ENCODE results near the gene DDRGK1.

Gene DDRGK1

GRCh38 chr20:3239867-3240775 lies 35.6 kb upstream of the DDRGK1 start:
- TF ChIP-seq CTCF (conservative IDR thresholded peaks at IDR 0.05; ENCODE audit: low read depth, low read length), result no peak
- DNase-seq (ENCODE audit: low read depth), result peak; percentile 31
- H3K4me3 ChIP-seq (ENCODE audit: low read depth, low read length), result peak overlapping the region; percentile 67

- peak within 1 kb of the TSS; percentile 67 for H3K4me3 ChIP-seq (ENCODE audit: low read depth, low read length)
- DNase-seq (ENCODE audit: low read depth), result peak; percentile 56
- TF ChIP-seq CTCF (conservative IDR thresholded peaks at IDR 0.05; ENCODE audit: low read depth, low read length), result no peak
Measured at GRCh38 chr20:3239026-3239866, 34.8 kb upstream of the DDRGK1 start, which contains the start of gene SLC4A11. Gene SLC4A11, minus strand, starts transcription at chr20:3239190. Its CDS starts 53 bp downstream, at chr20:3239137.

GRCh38 chr20:3238616-3239025 lies 34.1 kb upstream of the DDRGK1 start:
- peak; percentile 26 for DNase-seq (ENCODE audit: low read depth)
- no peak for TF ChIP-seq CTCF (conservative IDR thresholded peaks at IDR 0.05; ENCODE audit: low read depth, low read length)
- H3K4me3 ChIP-seq (ENCODE audit: low read depth, low read length), result peak overlapping the region; percentile 67

- H3K4me3 ChIP-seq (ENCODE audit: low read depth, low read length), result peak overlapping the region; percentile 67
- TF ChIP-seq CTCF (conservative IDR thresholded peaks at IDR 0.05; ENCODE audit: low read depth, low read length), result no peak
- no peak for DNase-seq (ENCODE audit: low read depth)
Measured at GRCh38 chr20:3237958-3238615, 33.6 kb upstream of the DDRGK1 start.

- TF ChIP-seq CTCF (conservative IDR thresholded peaks at IDR 0.05; ENCODE audit: low read depth, low read length), result no peak
- no peak for DNase-seq (ENCODE audit: low read depth)
- no peak overlapping the region for H3K4me3 ChIP-seq (ENCODE audit: low read depth, low read length)
Measured at GRCh38 chr20:3237011-3237957, 32.8 kb upstream of the DDRGK1 start.
